Mucosa of stomach (tissue), 1 donor: ENCODE data around the gene IFT52.

Source experiments
- H3K27me3 ChIP-seq: one replicate; pipeline ENCODE4 v1.7.0; 2013; ENCODE audit warnings: mild to moderate bottlenecking, low read length; ENCODE audit not compliant: control insufficient read depth, insufficient read depth
- H3K36me3 ChIP-seq: one replicate; pipeline ENCODE4 v1.7.0; 2013; ENCODE audit warnings: low read length; ENCODE audit not compliant: control insufficient read depth, insufficient read depth
- H3K4me1 ChIP-seq: one replicate; pipeline ENCODE4 v1.7.0; 2013; ENCODE audit warnings: mild to moderate bottlenecking, low read length; ENCODE audit not compliant: control insufficient read depth, insufficient read depth
- H3K4me3 ChIP-seq: one replicate; pipeline ENCODE4 v1.7.0; 2013; ENCODE audit warnings: low read length
- H3K9ac ChIP-seq: one replicate; pipeline ENCODE4 v1.7.0; 2013; ENCODE audit warnings: mild to moderate bottlenecking, low read length, moderate library complexity
- H3K9me3 ChIP-seq: one replicate; pipeline ENCODE4 v1.7.0; 2013; ENCODE audit warnings: mild to moderate bottlenecking, low read length, moderate library complexity; ENCODE audit not compliant: control insufficient read depth
- donor health status: Pancreatic carcinoma.

The IFT52 gene

GRCh38 chr20:43658723-43659419, 68.1 kb downstream of the IFT52 start:
- peaks cover 21% of the 10 kb centered on the region for H3K4me1 ChIP-seq
- no peak overlapping the region for H3K9ac ChIP-seq
- H3K4me3 ChIP-seq = no peak overlapping the region
- no peaks in the 10 kb centered on the region for H3K36me3 ChIP-seq
- no peaks in the 10 kb centered on the region for H3K27me3 ChIP-seq
- H3K9me3 ChIP-seq = no peaks in the 10 kb centered on the region

- H3K36me3 ChIP-seq = no peaks in the 10 kb centered on the region
- H3K27me3 ChIP-seq = peaks cover 12% of the 10 kb centered on the region
- H3K9me3 ChIP-seq = no peaks in the 10 kb centered on the region
- H3K4me1 ChIP-seq = peaks cover 22% of the 10 kb centered on the region
- no peak overlapping the region for H3K9ac ChIP-seq
- no peak overlapping the region for H3K4me3 ChIP-seq
Observed at GRCh38 chr20:43662943-43663655, 72.4 kb downstream of the IFT52 start.

DNA sequence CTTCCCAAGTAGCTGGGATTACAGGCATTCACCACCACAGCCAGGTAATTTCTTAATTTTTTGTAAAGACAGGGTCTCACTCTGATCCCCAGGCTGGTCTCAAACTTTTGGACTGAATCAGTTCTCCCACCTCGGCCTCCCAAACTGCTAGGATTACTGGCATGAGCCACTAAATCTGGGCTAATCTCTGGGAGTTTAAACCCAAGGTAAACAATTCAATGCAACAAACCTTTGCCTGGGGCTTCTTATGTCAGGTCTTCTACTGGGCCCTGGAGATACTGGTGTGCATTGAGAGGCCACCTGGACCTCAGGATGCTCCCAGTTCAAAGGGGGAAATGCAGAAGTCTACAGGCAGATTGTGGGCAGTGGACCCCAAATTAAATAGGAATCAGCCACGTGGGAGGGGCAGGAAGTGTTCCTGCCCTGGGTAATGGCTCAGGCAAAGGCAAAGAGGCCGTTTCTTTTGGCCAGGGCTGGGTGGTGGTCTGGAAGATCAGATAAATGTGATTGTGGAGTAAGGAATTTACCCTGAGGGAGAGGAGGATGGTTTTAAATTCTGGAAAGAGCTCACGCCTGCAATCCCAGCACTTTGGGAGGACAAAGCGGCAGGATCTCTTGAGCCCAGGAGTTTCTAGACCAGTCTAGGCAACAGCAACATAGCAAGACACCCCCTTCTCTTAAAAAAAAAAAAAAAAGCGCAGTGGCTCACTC, 74.9 kb downstream of the IFT52 start:
- H3K36me3 ChIP-seq = no peaks in the 10 kb centered on the region
- H3K4me1 ChIP-seq = peaks cover 29% of the 10 kb centered on the region
- H3K4me3 ChIP-seq = no peak overlapping the region
- peaks cover 17% of the 10 kb centered on the region for H3K27me3 ChIP-seq
- no peak overlapping the region for H3K9ac ChIP-seq
- H3K9me3 ChIP-seq = no peaks in the 10 kb centered on the region

GRCh38 chr20:43666376-43667328, 75.9 kb downstream of the IFT52 start, which contains the start of gene MYBL2:
Gene MYBL2, plus strand, starts transcription at chr20:43667114. Its CDS starts 170 bp downstream, at chr20:43667284.
- H3K9ac ChIP-seq = no peak within 1 kb of the TSS
- peaks cover 17% of the 10 kb centered on the region for H3K27me3 ChIP-seq
- no peaks in the 10 kb centered on the region for H3K36me3 ChIP-seq
- H3K4me1 ChIP-seq = peaks cover 29% of the 10 kb centered on the region
- no peaks in the 10 kb centered on the region for H3K9me3 ChIP-seq
- H3K4me3 ChIP-seq = peak within 1 kb of the TSS; percentile 46

DNA sequence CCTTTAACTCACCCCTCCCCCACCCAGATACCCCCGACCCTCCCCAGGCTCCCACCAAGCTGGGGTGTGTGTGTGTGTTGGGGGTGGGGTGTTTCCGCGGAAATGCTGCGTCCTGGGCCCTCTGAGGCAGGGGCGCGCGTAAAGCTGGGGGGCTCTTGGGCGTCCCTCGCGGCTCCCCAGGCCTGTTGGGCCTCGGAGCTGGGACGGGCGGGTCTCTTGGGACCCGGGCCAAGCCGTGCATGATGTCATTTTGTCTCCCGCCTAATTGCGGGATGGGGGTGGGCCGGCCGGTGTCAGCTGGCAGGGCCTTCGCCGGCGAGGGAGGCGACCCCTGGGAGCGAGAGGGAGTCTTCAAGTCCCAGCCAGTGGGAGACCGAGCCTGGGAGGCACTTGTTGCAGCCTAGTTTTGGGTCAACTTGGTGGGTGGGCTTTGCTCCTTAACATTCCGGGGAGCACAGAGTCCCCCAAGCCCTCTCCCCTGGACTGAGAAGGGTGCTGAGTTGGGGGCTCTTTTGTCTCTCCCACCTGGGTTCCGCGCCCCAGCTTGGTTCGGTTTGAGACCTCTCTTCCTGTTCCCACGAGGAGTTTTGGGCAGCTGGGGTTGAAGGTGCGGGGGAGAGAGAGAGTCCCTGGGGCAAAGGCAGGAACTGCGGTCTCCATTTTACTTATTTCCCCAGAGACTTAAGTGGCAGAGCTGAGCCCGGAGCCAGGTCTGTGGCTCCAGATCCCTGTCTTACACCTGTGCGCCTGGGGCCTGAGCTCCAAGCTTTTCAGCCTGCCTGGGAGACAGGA, 76.8 kb downstream of the IFT52 start:
- Histone ChIP-seq H3K36me3 (no peaks in the 10 kb centered on the region), H3K4me1 (peaks cover 29% of the 10 kb centered on the region), H3K4me3 (peak overlapping the region; percentile 14), H3K9me3 (no peaks in the 10 kb centered on the region), H3K27me3 (peaks cover 17% of the 10 kb centered on the region), H3K9ac (no peak overlapping the region)

- peaks cover 17% of the 10 kb centered on the region for H3K27me3 ChIP-seq
Observed at GRCh38 chr20:43669332-43669731, 78.6 kb downstream of the IFT52 start.

GRCh38 chr20:43670423-43670822, 79.7 kb downstream of the IFT52 start:
- H3K9me3 ChIP-seq = no peaks in the 10 kb centered on the region
- peaks cover 17% of the 10 kb centered on the region for H3K27me3 ChIP-seq
- H3K9ac ChIP-seq = no peak overlapping the region
- no peak overlapping the region for H3K4me3 ChIP-seq
- H3K36me3 ChIP-seq = no peaks in the 10 kb centered on the region
- H3K4me1 ChIP-seq = peaks cover 16% of the 10 kb centered on the region

More at GRCh38 chr20:43669332-43669731, 78.6 kb downstream of the IFT52 start:
- H3K9ac ChIP-seq = no peak overlapping the region
- H3K9me3 ChIP-seq = no peaks in the 10 kb centered on the region
- peaks cover 16% of the 10 kb centered on the region for H3K4me1 ChIP-seq
- no peaks in the 10 kb centered on the region for H3K36me3 ChIP-seq
- no peak overlapping the region for H3K4me3 ChIP-seq

GRCh38 chr20:43676368-43676767, 85.6 kb downstream of the IFT52 start:
- Histone ChIP-seq H3K27me3 (no peaks in the 10 kb centered on the region), H3K9me3 (no peaks in the 10 kb centered on the region), H3K4me1 (no peaks in the 10 kb centered on the region), H3K9ac (no peak overlapping the region), H3K36me3 (no peaks in the 10 kb centered on the region), H3K4me3 (no peak overlapping the region)

DNA sequence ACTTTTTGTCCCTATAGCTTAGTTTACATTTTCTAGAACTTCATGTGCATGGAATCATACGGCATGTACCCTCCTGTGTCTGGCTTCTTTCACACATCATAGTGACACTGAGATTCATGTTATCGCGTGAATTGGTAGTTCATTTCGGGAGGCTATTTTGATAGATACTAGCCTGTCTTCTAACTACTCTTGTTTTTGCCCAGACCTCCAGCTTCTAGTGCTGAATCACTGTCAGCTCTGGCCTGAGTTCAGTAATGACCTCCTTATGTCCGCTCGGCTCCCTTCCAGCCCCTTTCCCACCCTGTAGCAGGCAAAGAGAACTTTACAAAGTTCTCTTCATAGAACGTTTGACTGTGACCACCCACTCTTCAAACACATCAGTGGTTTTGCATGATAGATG, 90.2 kb downstream of the IFT52 start:
- Histone ChIP-seq H3K9ac (no peak overlapping the region), H3K27me3 (no peaks in the 10 kb centered on the region), H3K9me3 (no peaks in the 10 kb centered on the region), H3K4me1 (no peaks in the 10 kb centered on the region), H3K36me3 (no peaks in the 10 kb centered on the region), H3K4me3 (no peak overlapping the region)

DNA sequence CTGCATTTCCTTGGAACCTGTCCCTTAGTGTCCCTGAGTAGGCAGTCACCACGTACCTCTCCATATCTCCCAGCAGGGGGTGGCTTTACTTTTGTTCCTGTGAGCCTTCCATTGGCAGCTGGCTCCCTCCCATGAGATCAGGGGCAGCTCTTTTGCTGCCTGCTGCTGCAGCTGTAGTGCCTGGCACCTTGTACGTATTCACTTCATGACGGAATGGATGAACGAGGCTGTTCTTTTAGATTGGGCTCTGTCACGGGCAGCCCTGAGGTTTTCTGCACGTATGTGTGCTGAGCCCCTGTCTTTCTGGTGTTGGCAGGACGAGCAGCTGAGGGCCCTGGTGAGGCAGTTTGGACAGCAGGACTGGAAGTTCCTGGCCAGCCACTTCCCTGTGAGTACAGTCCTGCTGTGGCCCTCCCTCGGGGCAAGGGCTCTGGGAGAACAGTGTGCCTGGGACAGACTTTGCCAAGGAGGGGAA, 90.8 kb downstream of the IFT52 start:
- H3K4me3 ChIP-seq = no peak overlapping the region

GRCh38 chr20:43681991-43682410, 91.3 kb downstream of the IFT52 start:
- H3K9me3 ChIP-seq = no peaks in the 10 kb centered on the region
- H3K4me1 ChIP-seq = no peaks in the 10 kb centered on the region
- no peak overlapping the region for H3K9ac ChIP-seq
- no peak overlapping the region for H3K4me3 ChIP-seq
- no peaks in the 10 kb centered on the region for H3K36me3 ChIP-seq
- H3K27me3 ChIP-seq = no peaks in the 10 kb centered on the region

More for the DNA sequence above, 90.8 kb downstream of the IFT52 start:
- no peaks in the 10 kb centered on the region for H3K4me1 ChIP-seq
- no peaks in the 10 kb centered on the region for H3K9me3 ChIP-seq
- H3K27me3 ChIP-seq = no peaks in the 10 kb centered on the region
- no peaks in the 10 kb centered on the region for H3K36me3 ChIP-seq
- no peak overlapping the region for H3K9ac ChIP-seq
